Endothelial cell (in vitro differentiated cells): ENCODE measurements around the gene UCKL1. TPM values are rescaled to one million over a fixed set of nuclear protein-coding genes. Genes with fewer than 3 reads are reported as not detected.

Experiments used
- DNase-seq: peaks from one replicate; pipeline ENCODE4 v3.0.0; 2021; ENCODE audit warnings: low spot score
- H3K27ac Mint-ChIP-seq: one replicate; pipeline ENCODE4 v1.8.0; 2021; ENCODE audit warnings: mixed read lengths, inconsistent platforms; ENCODE audit not compliant: unreplicated experiment
- H3K27me3 Mint-ChIP-seq: one replicate; pipeline ENCODE4 v1.8.0; 2021; ENCODE audit warnings: mild to moderate bottlenecking, moderate library complexity, mixed read lengths, inconsistent platforms; ENCODE audit not compliant: unreplicated experiment
- H3K36me3 Mint-ChIP-seq: one replicate; pipeline ENCODE4 v1.8.0; 2021; ENCODE audit warnings: mild to moderate bottlenecking, low read depth, mixed read lengths, inconsistent platforms; ENCODE audit not compliant: unreplicated experiment
- H3K4me1 Mint-ChIP-seq: one replicate; pipeline ENCODE4 v1.8.0; 2021; ENCODE audit warnings: mild to moderate bottlenecking, mixed read lengths, inconsistent platforms; ENCODE audit not compliant: unreplicated experiment
- H3K4me3 Mint-ChIP-seq: one replicate; pipeline ENCODE4 v1.8.0; 2021; ENCODE audit warnings: mild to moderate bottlenecking, mixed read lengths, inconsistent platforms; ENCODE audit not compliant: unreplicated experiment
- H3K9me3 Mint-ChIP-seq: one replicate; pipeline ENCODE4 v1.8.0; 2021; ENCODE audit warnings: mixed read lengths, inconsistent platforms; ENCODE audit not compliant: unreplicated experiment
- total RNA-seq: library from RNA; stranded (reverse); fragmentation: NEBNext Ultra II Directional; extraction: Animal tissue kit (Norgen Biotek cat#: 25700); gene quantifications from one replicate; pipeline ENCODE4 v1.2.1, GENCODE V29; 2021; ENCODE audit not compliant: unreplicated experiment
- TF ChIP-seq, protein P1 (sequence below): fragments of 200-600 bp; sonication (generic); IDR thresholded peaks from one replicate; pipeline ENCODE4 v1.5.0; 2021; ENCODE audit warnings: antibody characterized with exemption; ENCODE audit not compliant: unreplicated experiment

Gene UCKL1
- total RNA-seq, 1 donor from 2014 or later, result 40.1 TPM

DNA sequence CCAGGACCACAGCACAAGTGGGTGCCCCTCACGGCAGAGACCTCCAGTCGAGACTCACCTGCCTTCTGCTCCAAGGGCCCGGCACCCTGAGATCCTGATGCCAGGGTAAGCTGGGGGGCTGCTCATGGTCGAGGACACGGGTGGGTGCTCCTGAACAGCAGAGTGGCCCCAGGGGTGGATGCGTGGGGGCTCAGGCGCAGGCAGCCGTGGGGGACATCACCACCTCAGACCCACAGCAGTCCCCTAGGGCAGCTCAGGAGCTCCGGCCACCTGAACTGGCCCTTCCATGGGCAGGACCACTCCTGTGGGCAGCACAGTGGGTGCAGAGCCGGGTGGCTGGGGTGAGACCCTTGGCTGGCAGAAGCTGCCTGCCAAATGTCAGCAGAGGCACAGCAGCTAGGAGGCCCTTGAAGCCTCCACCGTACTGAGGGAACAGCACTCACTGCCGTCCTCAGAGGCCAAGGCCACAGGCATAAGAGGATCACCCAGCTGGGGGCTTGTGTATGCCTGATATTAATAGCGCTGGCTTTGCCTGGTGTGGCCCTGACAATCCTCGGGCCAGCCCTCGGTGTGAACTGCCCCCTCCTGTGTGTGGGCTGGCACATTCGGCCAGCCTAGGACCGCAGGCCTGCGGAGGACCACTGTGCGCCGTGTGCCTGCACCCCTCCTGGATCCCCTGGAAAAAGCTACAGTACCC is 5.4 kb downstream of the UCKL1 start:
- H3K9me3 Mint-ChIP-seq, result no peaks in the 10 kb centered on the region
- peaks cover 5% of the 10 kb centered on the region for H3K36me3 Mint-ChIP-seq
- H3K27ac Mint-ChIP-seq, result no peak overlapping the region
- peaks cover 23% of the 10 kb centered on the region for H3K4me1 Mint-ChIP-seq
- DNase-seq, result no peak
- no peak overlapping the region for H3K4me3 Mint-ChIP-seq
- H3K27me3 Mint-ChIP-seq, result peaks cover 33% of the 10 kb centered on the region
- TF ChIP-seq, protein P1, sequence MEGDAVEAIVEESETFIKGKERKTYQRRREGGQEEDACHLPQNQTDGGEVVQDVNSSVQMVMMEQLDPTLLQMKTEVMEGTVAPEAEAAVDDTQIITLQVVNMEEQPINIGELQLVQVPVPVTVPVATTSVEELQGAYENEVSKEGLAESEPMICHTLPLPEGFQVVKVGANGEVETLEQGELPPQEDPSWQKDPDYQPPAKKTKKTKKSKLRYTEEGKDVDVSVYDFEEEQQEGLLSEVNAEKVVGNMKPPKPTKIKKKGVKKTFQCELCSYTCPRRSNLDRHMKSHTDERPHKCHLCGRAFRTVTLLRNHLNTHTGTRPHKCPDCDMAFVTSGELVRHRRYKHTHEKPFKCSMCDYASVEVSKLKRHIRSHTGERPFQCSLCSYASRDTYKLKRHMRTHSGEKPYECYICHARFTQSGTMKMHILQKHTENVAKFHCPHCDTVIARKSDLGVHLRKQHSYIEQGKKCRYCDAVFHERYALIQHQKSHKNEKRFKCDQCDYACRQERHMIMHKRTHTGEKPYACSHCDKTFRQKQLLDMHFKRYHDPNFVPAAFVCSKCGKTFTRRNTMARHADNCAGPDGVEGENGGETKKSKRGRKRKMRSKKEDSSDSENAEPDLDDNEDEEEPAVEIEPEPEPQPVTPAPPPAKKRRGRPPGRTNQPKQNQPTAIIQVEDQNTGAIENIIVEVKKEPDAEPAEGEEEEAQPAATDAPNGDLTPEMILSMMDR, result no peak

DNA sequence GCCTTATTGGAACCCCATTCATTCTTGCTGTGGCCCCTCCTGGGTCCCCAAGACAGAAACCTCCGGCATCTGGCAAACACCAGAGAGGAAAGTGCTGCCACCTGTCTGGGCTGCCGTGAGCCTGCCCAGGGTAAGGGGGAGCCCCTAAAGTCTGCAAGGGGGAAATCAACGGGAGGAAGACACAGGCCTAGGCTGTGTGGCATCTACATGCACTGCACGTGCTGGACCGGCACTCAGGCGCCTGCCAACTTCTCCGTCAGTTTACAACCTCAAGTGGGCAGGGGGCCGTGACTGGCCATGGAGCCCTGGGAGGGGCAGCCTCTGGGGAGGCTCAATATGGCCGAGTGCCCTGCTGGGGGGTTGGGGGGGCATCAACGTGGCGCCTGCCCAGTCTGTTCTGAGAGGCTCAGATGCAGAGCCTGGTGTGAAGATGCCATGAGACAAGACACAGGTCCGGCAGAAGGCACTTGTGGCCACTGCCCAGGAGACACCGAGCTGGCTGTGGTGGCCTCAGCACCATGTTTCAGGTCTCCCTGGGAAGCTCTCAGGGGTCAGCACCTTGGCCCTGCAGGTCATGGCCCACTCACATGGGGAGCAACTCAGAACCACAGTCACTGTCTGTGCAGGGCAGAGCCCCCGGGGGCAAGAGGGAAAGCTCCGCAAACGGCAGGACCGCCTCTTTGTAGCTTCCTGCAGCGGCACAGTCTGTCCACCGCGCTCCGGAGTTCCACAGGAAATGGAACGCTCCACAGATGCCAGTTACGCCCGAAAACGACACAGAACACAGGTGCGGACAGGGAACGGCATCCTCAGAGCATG is 8.4 kb downstream of the UCKL1 start:
- Mint-ChIP-seq H3K27me3 (peaks cover 22% of the 10 kb centered on the region), H3K4me3 (no peak overlapping the region), H3K4me1 (peaks cover 18% of the 10 kb centered on the region), H3K9me3 (no peaks in the 10 kb centered on the region), H3K27ac (no peak overlapping the region), H3K36me3 (peaks cover 15% of the 10 kb centered on the region)
- no peak for DNase-seq
- TF ChIP-seq, protein P1, result no peak

DNA sequence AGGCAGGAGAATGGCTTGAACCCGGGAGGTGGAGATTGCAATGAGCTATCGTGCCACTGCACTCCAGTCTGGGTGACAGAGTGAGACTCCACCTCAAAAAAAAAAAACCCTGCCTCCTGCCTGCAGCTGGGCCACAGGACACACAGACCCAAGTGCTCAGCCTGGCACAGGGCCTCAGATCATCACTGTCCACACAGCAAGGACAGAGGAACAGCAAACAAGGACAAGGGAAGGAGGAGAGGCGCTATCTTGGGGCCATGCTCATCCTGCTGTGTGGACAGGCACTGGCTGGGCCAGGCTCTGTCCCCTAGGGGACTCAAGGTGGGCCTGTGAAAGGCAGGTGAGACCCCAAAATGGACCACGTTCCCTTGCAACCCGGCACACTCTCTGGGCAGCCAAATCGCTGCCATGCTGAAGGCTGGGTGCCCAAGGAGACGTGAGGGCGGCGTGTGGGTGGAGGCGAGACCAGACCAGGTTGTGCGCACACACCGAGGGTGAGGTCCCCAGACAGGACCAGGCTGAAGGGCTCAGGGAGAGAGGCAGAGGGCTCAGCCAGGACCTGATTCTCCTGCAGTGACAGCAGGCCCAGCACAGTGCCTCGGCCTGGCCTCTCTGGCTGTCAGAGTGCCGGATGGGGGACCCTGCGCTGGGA is 9.1 kb downstream of the UCKL1 start:
- Mint-ChIP-seq H3K27ac (peak overlapping the region; percentile 48), H3K4me1 (peaks cover 18% of the 10 kb centered on the region), H3K9me3 (no peaks in the 10 kb centered on the region), H3K27me3 (peaks cover 21% of the 10 kb centered on the region), H3K4me3 (peak overlapping the region; percentile 18), H3K36me3 (peaks cover 15% of the 10 kb centered on the region)
- DNase-seq, result no peak
- TF ChIP-seq, protein P1, result no peak

DNA sequence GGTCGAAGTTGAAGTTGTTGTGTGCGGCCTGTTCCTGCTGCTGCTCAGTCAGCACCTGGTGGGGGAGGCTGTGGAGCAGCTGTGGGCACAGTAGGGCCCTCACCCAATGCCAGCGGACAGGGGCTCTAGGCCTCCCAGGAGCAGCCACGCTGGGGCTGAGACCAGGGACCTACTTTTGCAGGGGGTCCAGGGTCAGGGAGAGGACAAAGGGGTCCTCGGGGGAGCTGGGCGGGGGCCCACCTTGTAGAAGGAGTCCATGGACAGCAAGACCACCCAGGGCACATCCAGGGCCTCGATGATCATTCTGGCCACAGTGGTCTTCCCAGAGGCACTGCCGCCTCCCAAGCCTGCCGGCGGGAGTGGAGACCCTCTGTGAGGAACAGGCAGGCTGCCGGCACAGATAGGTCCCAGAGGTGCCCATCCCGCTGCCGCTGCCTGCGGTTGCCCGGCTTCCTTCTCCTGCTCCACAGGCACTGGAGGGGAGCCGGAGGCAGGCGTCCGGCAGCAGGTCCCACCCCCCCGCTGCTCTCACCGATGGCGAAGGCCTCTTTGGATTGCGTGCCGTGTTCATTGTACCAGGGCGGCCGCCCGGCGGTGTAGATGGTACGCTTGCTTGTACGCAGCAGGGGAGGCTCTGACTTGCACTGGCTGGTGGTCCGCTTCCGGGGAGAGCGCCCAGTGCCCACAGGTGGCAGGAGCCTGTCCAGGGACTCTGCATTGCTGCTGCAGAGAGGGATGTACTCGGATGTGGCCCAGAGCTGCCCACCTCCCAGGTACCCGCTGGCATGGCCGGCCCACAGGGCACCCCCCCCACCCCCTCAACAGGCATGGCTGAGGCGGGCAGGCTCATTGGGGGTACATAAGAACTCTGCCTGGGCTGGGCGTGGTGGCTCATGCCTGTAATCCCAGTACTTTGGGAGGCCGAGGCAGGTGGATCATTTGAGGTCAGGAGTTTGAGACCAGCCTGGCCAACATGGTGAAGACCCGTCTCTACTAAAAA is 10.0 kb downstream of the UCKL1 start:
- peaks cover 15% of the 10 kb centered on the region for H3K36me3 Mint-ChIP-seq
- H3K27ac Mint-ChIP-seq, result no peak overlapping the region
- no peaks in the 10 kb centered on the region for H3K9me3 Mint-ChIP-seq
- H3K27me3 Mint-ChIP-seq, result peaks cover 21% of the 10 kb centered on the region
- H3K4me1 Mint-ChIP-seq, result peaks cover 18% of the 10 kb centered on the region
- TF ChIP-seq, protein P1, result no peak
- H3K4me3 Mint-ChIP-seq, result no peak overlapping the region
- no peak for DNase-seq
